Suprapubic skin (tissue), 4 donors: ENCODE results near the gene KCNIP3. TPM values are rescaled to one million over a fixed set of nuclear protein-coding genes. Genes with fewer than 3 reads are reported as not detected.

Experiments used
- DNase-seq, 2 donors: peaks; one replicate each; pipeline ENCODE4 v3.0.0-alpha.2; 2019; ENCODE audit warnings: low spot score in 2 of 2
- H3K27ac ChIP-seq: fragments of 200-600 bp; sonication (generic); one replicate; pipeline ENCODE4 v1.5.1; 2019
- H3K27me3 ChIP-seq: fragments of 200-600 bp; sonication (generic); one replicate; pipeline ENCODE4 v1.5.1; 2019
- H3K36me3 ChIP-seq: fragments of 200-600 bp; sonication (generic); one replicate; pipeline ENCODE4 v1.5.1; 2019
- H3K4me1 ChIP-seq: fragments of 200-600 bp; sonication (generic); one replicate; pipeline ENCODE4 v1.5.1; 2019
- H3K4me3 ChIP-seq: fragments of 200-600 bp; sonication (generic); one replicate; pipeline ENCODE4 v1.5.1; 2019; ENCODE audit warnings: mild to moderate bottlenecking
- H3K9me3 ChIP-seq: fragments of 200-600 bp; sonication (generic); one replicate; pipeline ENCODE4 v1.5.1; 2019
- EP300 ChIP-seq: sonication (generic); formaldehyde crosslinking; IDR thresholded peaks from one replicate; pipeline ENCODE4 v1.6.1; 2017; ENCODE audit warnings: antibody characterized with exemption
- POLR2A ChIP-seq, 2 donors: fragments of 450-650 bp; IDR thresholded peaks; one replicate each; pipeline ENCODE4 v1.6.1; 2017; ENCODE audit warnings: antibody characterized with exemption in 2 of 2, mild to moderate bottlenecking in 2 of 2, moderate library complexity in 2 of 2
- POLR2AphosphoS5 ChIP-seq, 3 donors: sonication (generic); formaldehyde crosslinking; IDR thresholded peaks; one replicate each; pipeline ENCODE4 v1.6.1; 2017; ENCODE audit warnings: antibody characterized with exemption in 3 of 3
- WGBS: methylation state at CpG from one replicate; pipeline ENCODE4 v1.1.5; 2018; 5-methylcytosine and 5-hydroxymethylcytosine counted together
- total RNA-seq, 4 donors: library from RNA; depleted of rRNA; stranded (reverse); fragments of >200 nt; gene quantifications; one replicate each; pipeline ENCODE4 v1.1.0, GENCODE V29; 2016
- TF ChIP-seq, protein P1 (sequence below), 2 donors: fragments of 200-600 bp in 1 of 2; fragments of 450-650 bp in 1 of 2; sonication (generic) in 1 of 2; IDR thresholded peaks; one replicate each; pipeline ENCODE4 v1.5.1; 2016 to 2019; ENCODE audit warnings: antibody characterized with exemption in 2 of 2, mild to moderate bottlenecking in 1 of 2, moderate library complexity in 1 of 2

Gene KCNIP3
- total RNA-seq, 4 donors from 2014 or later = 7.1 to 21.6 (median 13.6) TPM

GRCh38 chr2:95357717-95358280 lies 60.7 kb downstream of the KCNIP3 start:
- Histone ChIP-seq H3K4me1 (peaks cover 6% of the 10 kb centered on the region), H3K4me3 (no peak overlapping the region), H3K36me3 (no peaks in the 10 kb centered on the region), H3K9me3 (no peaks in the 10 kb centered on the region), H3K27ac (no peak overlapping the region), H3K27me3 (no peaks in the 10 kb centered on the region)
- peak in 1 of 2 donors; percentile 44 for DNase-seq
- TF ChIP-seq, protein P1, sequence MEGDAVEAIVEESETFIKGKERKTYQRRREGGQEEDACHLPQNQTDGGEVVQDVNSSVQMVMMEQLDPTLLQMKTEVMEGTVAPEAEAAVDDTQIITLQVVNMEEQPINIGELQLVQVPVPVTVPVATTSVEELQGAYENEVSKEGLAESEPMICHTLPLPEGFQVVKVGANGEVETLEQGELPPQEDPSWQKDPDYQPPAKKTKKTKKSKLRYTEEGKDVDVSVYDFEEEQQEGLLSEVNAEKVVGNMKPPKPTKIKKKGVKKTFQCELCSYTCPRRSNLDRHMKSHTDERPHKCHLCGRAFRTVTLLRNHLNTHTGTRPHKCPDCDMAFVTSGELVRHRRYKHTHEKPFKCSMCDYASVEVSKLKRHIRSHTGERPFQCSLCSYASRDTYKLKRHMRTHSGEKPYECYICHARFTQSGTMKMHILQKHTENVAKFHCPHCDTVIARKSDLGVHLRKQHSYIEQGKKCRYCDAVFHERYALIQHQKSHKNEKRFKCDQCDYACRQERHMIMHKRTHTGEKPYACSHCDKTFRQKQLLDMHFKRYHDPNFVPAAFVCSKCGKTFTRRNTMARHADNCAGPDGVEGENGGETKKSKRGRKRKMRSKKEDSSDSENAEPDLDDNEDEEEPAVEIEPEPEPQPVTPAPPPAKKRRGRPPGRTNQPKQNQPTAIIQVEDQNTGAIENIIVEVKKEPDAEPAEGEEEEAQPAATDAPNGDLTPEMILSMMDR (IDR thresholded peaks at IDR 0.05) = no peak
- TF ChIP-seq POLR2A (IDR thresholded peaks at IDR 0.05) (no peak), EP300 (no peak)
- 76% methylated on average over 6 of the region's 6 CpGs for WGBS

DNA sequence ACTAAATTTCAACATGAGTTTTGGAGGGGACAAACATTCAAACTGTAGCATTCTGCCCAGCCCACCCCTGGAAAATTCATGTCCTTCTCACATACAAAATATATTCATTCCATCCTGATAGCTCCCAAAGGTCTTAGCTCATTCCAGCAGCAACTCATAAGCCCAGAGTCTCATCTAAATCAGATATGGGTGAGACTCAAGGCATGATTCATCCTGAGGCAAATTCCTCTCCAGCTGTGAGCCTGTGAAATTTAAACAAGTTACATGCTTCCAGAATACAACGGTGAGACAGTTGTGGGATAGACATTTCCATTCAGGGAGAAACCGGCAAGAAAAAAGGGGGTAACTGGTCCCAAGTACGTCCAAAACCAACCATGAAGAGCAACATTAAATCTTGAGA lies 61.9 kb downstream of the KCNIP3 start:
- Histone ChIP-seq H3K9me3 (no peaks in the 10 kb centered on the region), H3K36me3 (no peaks in the 10 kb centered on the region), H3K27me3 (no peaks in the 10 kb centered on the region), H3K4me3 (no peak overlapping the region), H3K27ac (no peak overlapping the region), H3K4me1 (peaks cover 6% of the 10 kb centered on the region)
- 43% methylated on average over 3 of the region's 3 CpGs for WGBS
- TF ChIP-seq EP300 (no peak), POLR2A (IDR thresholded peaks at IDR 0.05) (no peak), POLR2AphosphoS5 (IDR thresholded peaks at IDR 0.05) (no peak)
- TF ChIP-seq, protein P1 (IDR thresholded peaks at IDR 0.05) = no peak
- no peak for DNase-seq

DNA sequence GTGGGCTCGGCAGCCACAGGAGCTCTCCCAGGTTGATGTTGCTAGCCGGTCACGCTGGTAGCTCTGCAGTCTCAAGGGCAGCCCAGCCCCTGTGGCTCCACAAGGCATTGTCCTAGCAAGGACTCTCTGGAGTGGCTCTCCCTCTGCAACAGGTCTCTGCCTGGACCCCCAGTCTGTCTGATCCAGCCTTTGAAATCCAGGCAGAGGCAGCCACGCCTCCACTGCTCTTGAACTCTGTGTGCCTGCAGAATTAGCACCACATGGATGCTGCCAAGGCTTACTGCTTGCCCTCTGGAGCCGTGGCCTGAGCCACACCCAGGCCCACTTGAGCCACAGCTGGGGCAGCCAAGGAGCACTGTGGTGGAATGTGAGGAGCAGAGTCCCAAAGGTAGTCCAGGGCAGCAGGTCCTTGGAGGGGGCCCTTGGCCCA lies 62.4 kb downstream of the KCNIP3 start:
- H3K27me3 ChIP-seq = no peaks in the 10 kb centered on the region
- H3K4me3 ChIP-seq = no peak overlapping the region
- H3K4me1 ChIP-seq = peaks cover 6% of the 10 kb centered on the region
- peak in 1 of 2 donors; percentile 59 for DNase-seq
- no peak overlapping the region for H3K27ac ChIP-seq
- H3K36me3 ChIP-seq = no peaks in the 10 kb centered on the region
- no peak for TF ChIP-seq EP300
- no peak for TF ChIP-seq POLR2AphosphoS5 (IDR thresholded peaks at IDR 0.05)
- no peak for TF ChIP-seq POLR2A (IDR thresholded peaks at IDR 0.05)
- WGBS = no CpG with 5 or more reads among the region's 5 CpGs
- H3K9me3 ChIP-seq = no peaks in the 10 kb centered on the region

- 52% methylated on average over 9 of the region's 9 CpGs for WGBS
- TF ChIP-seq POLR2A (IDR thresholded peaks at IDR 0.05) = no peak
- no peak for TF ChIP-seq EP300
Observed at GRCh38 chr2:95361216-95361980, 64.3 kb downstream of the KCNIP3 start.

GRCh38 chr2:95362486-95362885 lies 65.3 kb downstream of the KCNIP3 start:
- Histone ChIP-seq H3K27ac (no peak overlapping the region), H3K27me3 (no peaks in the 10 kb centered on the region), H3K4me1 (peaks cover 6% of the 10 kb centered on the region), H3K9me3 (no peaks in the 10 kb centered on the region), H3K4me3 (no peak overlapping the region), H3K36me3 (no peaks in the 10 kb centered on the region)
- DNase-seq = peak; percentile 13 to 34
- 84% methylated on average over 7 of the region's 9 CpGs for WGBS
- TF ChIP-seq POLR2AphosphoS5 (IDR thresholded peaks at IDR 0.05) (no peak), POLR2A (IDR thresholded peaks at IDR 0.05) (no peak), EP300 (no peak)
- TF ChIP-seq, protein P1 (IDR thresholded peaks at IDR 0.05) = no peak

More at GRCh38 chr2:95361216-95361980, 64.3 kb downstream of the KCNIP3 start:
- Histone ChIP-seq H3K27ac (no peak overlapping the region), H3K36me3 (no peaks in the 10 kb centered on the region), H3K4me1 (peaks cover 6% of the 10 kb centered on the region), H3K9me3 (no peaks in the 10 kb centered on the region), H3K4me3 (no peak overlapping the region), H3K27me3 (no peaks in the 10 kb centered on the region)
- DNase-seq = peak; percentile 42 to 61

GRCh38 chr2:95366514-95366913 lies 69.4 kb downstream of the KCNIP3 start:
- TF ChIP-seq, protein P1 (IDR thresholded peaks at IDR 0.05) = no peak
- TF ChIP-seq EP300 (no peak), POLR2AphosphoS5 (IDR thresholded peaks at IDR 0.05) (no peak), POLR2A (IDR thresholded peaks at IDR 0.05) (no peak)

More at GRCh38 chr2:95366514-95366913, 69.4 kb downstream of the KCNIP3 start:
- no peak overlapping the region for H3K4me3 ChIP-seq
- whole genome bisulfite sequencing = 83% methylated on average over 6 of the region's 6 CpGs
- DNase-seq = no peak
- H3K9me3 ChIP-seq = no peaks in the 10 kb centered on the region
- no peaks in the 10 kb centered on the region for H3K4me1 ChIP-seq
- H3K27ac ChIP-seq = no peak overlapping the region
- H3K36me3 ChIP-seq = no peaks in the 10 kb centered on the region
- H3K27me3 ChIP-seq = no peaks in the 10 kb centered on the region
